HepG2 (cell line): ENCODE data around the gene TAF4B. TPM values are rescaled to one million over a fixed set of nuclear protein-coding genes. Genes with fewer than 3 reads are reported as not detected.

ENCODE experiments used
- AHDC1 ChIP-seq: sonication (generic); formaldehyde crosslinking; IDR thresholded peaks from 2 replicates; pipeline ENCODE4 v1.5.1; 2020; ENCODE audit warnings: mild to moderate bottlenecking, missing genetic modification reagents, borderline replicate concordance
- ATM ChIP-seq: fragments of 450-650 bp; IDR thresholded peaks from 2 replicates; pipeline ENCODE4 v1.7.1; 2017; ENCODE audit warnings: mild to moderate bottlenecking, borderline replicate concordance
- ATRX ChIP-seq: sonication (generic); formaldehyde crosslinking; IDR thresholded peaks from 2 replicates; pipeline ENCODE4 v1.4.0; 2020; ENCODE audit warnings: missing genetic modification reagents, borderline replicate concordance
- CAMTA2 ChIP-seq: sonication (generic); formaldehyde crosslinking; IDR thresholded peaks from 2 replicates; pipeline ENCODE4 v1.4.0; 2020; ENCODE audit warnings: mild to moderate bottlenecking, missing genetic modification reagents, borderline replicate concordance
- CHCHD3 ChIP-seq: sonication (generic); formaldehyde crosslinking; IDR thresholded peaks from 2 replicates; pipeline ENCODE4 v1.8.0; 2022; ENCODE audit warnings: mild to moderate bottlenecking, missing genetic modification reagents, moderate library complexity
- DDIT3 ChIP-seq: sonication (generic); formaldehyde crosslinking; IDR thresholded peaks from 2 replicates; pipeline ENCODE4 v1.4.0; 2020; ENCODE audit warnings: mild to moderate bottlenecking, missing genetic modification reagents
- GMEB2 ChIP-seq: IDR thresholded peaks from 2 replicates; pipeline ENCODE4 v1.6.1; 2016; ENCODE audit warnings: missing biosample characterization, missing genetic modification reagents, low read depth
- HMG20A ChIP-seq: IDR thresholded peaks from 2 replicates; pipeline ENCODE4 v1.6.1; 2016; ENCODE audit warnings: borderline replicate concordance
- JUND ChIP-seq: sonication (generic); formaldehyde crosslinking; IDR thresholded peaks from 2 replicates; pipeline ENCODE4 v1.8.0; 2022; ENCODE audit warnings: mild to moderate bottlenecking, missing genetic modification reagents
- MBD4 ChIP-seq: IDR thresholded peaks from 2 replicates; pipeline ENCODE4 v1.6.1; 2012; ENCODE audit warnings: low read length, inconsistent platforms, borderline replicate concordance
- PAWR ChIP-seq: sonication (generic); formaldehyde crosslinking; IDR thresholded peaks from 2 replicates; pipeline ENCODE4 v1.4.0; 2020; ENCODE audit warnings: missing genetic modification reagents, mild to moderate bottlenecking, borderline replicate concordance
- PHB2 ChIP-seq: fragments of 450-650 bp; IDR thresholded peaks from 2 replicates; pipeline ENCODE4 v1.6.1; 2018; ENCODE audit not compliant: partially characterized antibody
- POGZ ChIP-seq: sonication (generic); formaldehyde crosslinking; IDR thresholded peaks from 2 replicates; pipeline ENCODE4 v1.4.0; 2020; ENCODE audit warnings: mild to moderate bottlenecking, missing genetic modification reagents
- STAT5B ChIP-seq: sonication (generic); formaldehyde crosslinking; IDR thresholded peaks from 2 replicates; pipeline ENCODE4 v1.4.0; 2020; ENCODE audit warnings: missing genetic modification reagents
- TOE1 ChIP-seq: sonication (generic); formaldehyde crosslinking; IDR thresholded peaks from 2 replicates; pipeline ENCODE4 v1.4.0; 2020; ENCODE audit warnings: mild to moderate bottlenecking, missing genetic modification reagents
- TOPORS ChIP-seq: sonication (generic); formaldehyde crosslinking; IDR thresholded peaks from 2 replicates; pipeline ENCODE4 v1.8.0; 2023; ENCODE audit warnings: mild to moderate bottlenecking, missing genetic modification reagents
- ZFP91 ChIP-seq: sonication (generic); formaldehyde crosslinking; IDR thresholded peaks from 2 replicates; pipeline ENCODE4 v1.9.0; 2022; ENCODE audit warnings: missing genetic modification reagents, mild to moderate bottlenecking, borderline replicate concordance
- ZNF335 ChIP-seq: sonication (generic); formaldehyde crosslinking; IDR thresholded peaks from 2 replicates; pipeline ENCODE4 v1.4.0; 2020; ENCODE audit warnings: missing genetic modification reagents
- ZNF546 ChIP-seq: sonication (generic); formaldehyde crosslinking; conservative IDR thresholded peaks from 2 replicates; pipeline ENCODE4 v1.8.1; 2023; ENCODE audit warnings: mild to moderate bottlenecking, missing genetic modification reagents
- ZNF619 ChIP-seq: sonication (generic); formaldehyde crosslinking; IDR thresholded peaks from 2 replicates; pipeline ENCODE4 v1.4.0; 2020; ENCODE audit warnings: mild to moderate bottlenecking, missing genetic modification reagents
- ZNF670 ChIP-seq: sonication (generic); formaldehyde crosslinking; IDR thresholded peaks from 2 replicates; pipeline ENCODE4 v1.8.0; 2022; ENCODE audit warnings: mild to moderate bottlenecking, missing genetic modification reagents, borderline replicate concordance
- ZSCAN25 ChIP-seq: sonication (generic); formaldehyde crosslinking; IDR thresholded peaks from 2 replicates; pipeline ENCODE4 v1.8.0; 2022; ENCODE audit warnings: mild to moderate bottlenecking, missing genetic modification reagents
- polyA plus RNA-seq, 8 experiments: library from polyadenylated mRNA; depleted of rRNA in 3 of 8; stranded (reverse) in 7 of 8; unstranded in 1 of 8; fragments of >200 nt; fragmentation: Illumina TruSeq in 4 of 8; extraction: Trizol in 4 of 8; gene quantifications; 2 replicates each; pipeline versions ENCODE4 v1.2.1 to v1.2.3, GENCODE V29; 2011 to 2016; ENCODE audit warnings: low read depth in 4 of 8, missing spikeins in 1 of 8, mixed read lengths in 1 of 8; ENCODE audit not compliant: insufficient read depth in 1 of 8
- total RNA-seq, 5 experiments: library from RNA; depleted of rRNA; stranded (reverse); fragments of >200 nt; fragmentation: Illumina TruSeq; extraction: Trizol; gene quantifications; 2 replicates each; pipeline ENCODE4 v1.2.3, GENCODE V29; 2016; ENCODE audit warnings: low read depth in 1 of 5

TAF4B gene
- total and polyA plus RNA-seq, 2 of the 13 experiments (the other 11 are each of a cell fraction or from before 2014, with no cell fraction given), result 2.2 to 3.8 TPM

GRCh38 chr18:26226229-26227050, at the start of gene TAF4B (continued):
- TF ChIP-seq ZFP91 (CRISPR knock-in tag) (no peak; the same call in 1 of the 2 replicates), ZNF335 (CRISPR knock-in tag) (no peak), TOPORS (CRISPR knock-in tag) (no peak), AHDC1 (CRISPR knock-in tag) (no peak), ZNF670 (CRISPR knock-in tag) (no peak), ZNF546 (CRISPR knock-in tag) (0 out of 2 replicates have a peak, but pooled peaks have one; percentile 35), ATM (no peak), STAT5B (CRISPR knock-in tag) (no peak), POGZ (CRISPR knock-in tag) (0 out of 2 replicates have a peak, but pooled peaks have one; percentile 29), HMG20A (CRISPR knock-in tag) (no peak), MBD4 (no peak), PAWR (CRISPR knock-in tag) (no peak), CAMTA2 (CRISPR knock-in tag) (no peak), JUND (CRISPR knock-in tag) (no peak), TOE1 (CRISPR knock-in tag) (no peak), DDIT3 (no peak), PHB2 (no peak), CHCHD3 (no peak), GMEB2 (CRISPR knock-in tag) (no peak), ZNF619 (CRISPR knock-in tag) (no peak), ATRX (no peak), ZSCAN25 (peak; percentile 91)
